ENCODE measurements around the gene CRIP1. TPM values are rescaled to one million over a fixed set of nuclear protein-coding genes. Genes with fewer than 3 reads are reported as not detected.

CRIP1 gene
- polyA plus RNA-seq, 1 donor (not counting 4 experiments of a cell fraction or from before 2014, with no cell fraction given): 1.7 TPM

GRCh38 chr14:105527381-105527825 is 40.7 kb downstream of the CRIP1 start:
- FAIRE-seq (no peak), DNase-seq (ENCODE audit: low read depth, low spot score) (no peak)
- Histone ChIP-seq H3K27me3 (ENCODE audit: control insufficient read depth, extremely low read depth, insufficient read depth, low read length) (peaks cover 49% of the 10 kb centered on the region), H3K4me3 (ENCODE audit: control insufficient read depth in 2 of 3, extremely low read depth in 1 of 3, insufficient read depth in 2 of 3, low read depth in 1 of 3, low read length in 3 of 3) (peak overlapping the region in 2 of 3 experiments; percentile 27 to 32), H3K9me3 (ENCODE audit: control insufficient read depth, low read depth, low read length) (no peaks in the 10 kb centered on the region), H2AFZ (ENCODE audit: control insufficient read depth, low read length) (peak overlapping the region; percentile 6), H3K4me1 (ENCODE audit: control insufficient read depth, extremely low read depth, insufficient read depth, low read length) (peaks cover 7% of the 10 kb centered on the region), H3K36me3 (ENCODE audit: control insufficient read depth in 2 of 2, extremely low read depth in 1 of 2, insufficient read depth in 2 of 2, low read length in 2 of 2) (no peaks in the 10 kb centered on the region), H3K9me1 (ENCODE audit: control insufficient read depth, extremely low read depth, insufficient read depth, low read length) (no peaks in the 10 kb centered on the region), H3K79me2 (ENCODE audit: control insufficient read depth, insufficient read depth, low read length) (no peaks in the 10 kb centered on the region), H4K20me1 (ENCODE audit: control insufficient read depth, extremely low read depth, insufficient read depth, low read length) (no peaks in the 10 kb centered on the region), H3K9ac (ENCODE audit: control insufficient read depth, extremely low read depth, insufficient read depth, low read length) (no peak overlapping the region), H3K27ac (ENCODE audit: control insufficient read depth, insufficient read depth, low read length) (no peak overlapping the region), H3K4me2 (ENCODE audit: control insufficient read depth, extremely low read depth, insufficient read depth, low read depth, low read length) (peak overlapping the region; percentile 51)
- no peak for TF ChIP-seq CTCF (optimal IDR thresholded peaks at IDR 0.05 in 1 of 3, IDR thresholded peaks at IDR 0.05 in 1 of 3, conservative IDR thresholded peaks at IDR 0.05 in 1 of 3; ENCODE audit: extremely low read depth in 1 of 3, insufficient read depth in 2 of 3, low read length in 3 of 3)
- TF ChIP-seq EZH2 (IDR thresholded peaks at IDR 0.05; ENCODE audit: low read length): no peak
- dilution Hi-C loops (cut with MboI; ENCODE audit: extremely low pct_ligation_motif_present, low sequenced_read_pairs): no loop called here

- no peak for FAIRE-seq
- Histone ChIP-seq H3K36me3 (ENCODE audit: control insufficient read depth in 2 of 2, extremely low read depth in 1 of 2, insufficient read depth in 2 of 2, low read length in 2 of 2) (no peaks in the 10 kb centered on the region), H3K4me1 (ENCODE audit: control insufficient read depth, extremely low read depth, insufficient read depth, low read length) (peaks cover 7% of the 10 kb centered on the region), H3K27me3 (ENCODE audit: control insufficient read depth, extremely low read depth, insufficient read depth, low read length) (peaks cover 49% of the 10 kb centered on the region), H3K9ac (ENCODE audit: control insufficient read depth, extremely low read depth, insufficient read depth, low read length) (peak overlapping the region; percentile 33), H3K9me3 (ENCODE audit: control insufficient read depth, low read depth, low read length) (no peaks in the 10 kb centered on the region), H3K4me3 (ENCODE audit: control insufficient read depth in 2 of 3, extremely low read depth in 1 of 3, insufficient read depth in 2 of 3, low read depth in 1 of 3, low read length in 3 of 3) (peak overlapping the region in 2 of 3 experiments; percentile 38 to 44), H3K4me2 (ENCODE audit: control insufficient read depth, extremely low read depth, insufficient read depth, low read depth, low read length) (peak overlapping the region; percentile 58), H3K27ac (ENCODE audit: control insufficient read depth, insufficient read depth, low read length) (no peak overlapping the region), H3K79me2 (ENCODE audit: control insufficient read depth, insufficient read depth, low read length) (no peaks in the 10 kb centered on the region), H4K20me1 (ENCODE audit: control insufficient read depth, extremely low read depth, insufficient read depth, low read length) (no peaks in the 10 kb centered on the region), H2AFZ (ENCODE audit: control insufficient read depth, low read length) (peak overlapping the region; percentile 33), H3K9me1 (ENCODE audit: control insufficient read depth, extremely low read depth, insufficient read depth, low read length) (no peaks in the 10 kb centered on the region)
- no peak for DNase-seq (ENCODE audit: low read depth, low spot score)
- TF ChIP-seq EZH2 (IDR thresholded peaks at IDR 0.05; ENCODE audit: low read length): no peak
- TF ChIP-seq CTCF (optimal IDR thresholded peaks at IDR 0.05 in 1 of 3, IDR thresholded peaks at IDR 0.05 in 1 of 3, conservative IDR thresholded peaks at IDR 0.05 in 1 of 3; ENCODE audit: extremely low read depth in 1 of 3, insufficient read depth in 2 of 3, low read length in 3 of 3): peak; percentile 42 to 94 (median 89)
- dilution Hi-C loops (cut with MboI; ENCODE audit: extremely low pct_ligation_motif_present, low sequenced_read_pairs): no loop called here
Measured at GRCh38 chr14:105527826-105528585, 41.3 kb downstream of the CRIP1 start.

Measured in keratinocyte (primary cell).